ENCODE data around the gene SOX10. TPM values are rescaled to one million over a fixed set of nuclear protein-coding genes. Genes with fewer than 3 reads are reported as not detected.

The SOX10 gene
- total RNA-seq, 1 experiment from 2014 or later: 2.4 TPM

- Histone ChIP-seq H2AFZ (ENCODE audit: low read length) (no peak overlapping the region), H3T11ph (ENCODE audit: low read length) (no peak overlapping the region), H3K23ac (ENCODE audit: insufficient read length, low read depth, low read length) (no peak overlapping the region), H2BK120ac (ENCODE audit: low read depth, low read length, poor library complexity, severe bottlenecking) (no peak overlapping the region), H3K56ac (ENCODE audit: insufficient read length, low read depth, low read length) (no peak overlapping the region), H3K79me1 (ENCODE audit: insufficient read depth, low read depth, low read length, poor library complexity, severe bottlenecking) (no peaks in the 10 kb centered on the region), H4K5ac (ENCODE audit: insufficient read length, low read depth, low read length) (no peak overlapping the region), H2BK20ac (ENCODE audit: low read depth, low read length, poor library complexity, severe bottlenecking) (no peak overlapping the region), H2BK15ac (ENCODE audit: low read depth, low read length) (no peak overlapping the region), H3K9me3 (ENCODE audit: control insufficient read depth, low read depth, low read length) (no peaks in the 10 kb centered on the region), H2AK5ac (ENCODE audit: insufficient read length, low read length) (no peak overlapping the region), H3K23me2 (ENCODE audit: insufficient read length, low read depth, low read length, poor library complexity, severe bottlenecking) (no peaks in the 10 kb centered on the region), H3K4me2 (ENCODE audit: insufficient read depth, insufficient read length, low read length) (no peak overlapping the region), H4K91ac (ENCODE audit: insufficient read length, low read depth, low read length) (no peak overlapping the region), H3K14ac (ENCODE audit: insufficient read depth, low read length) (no peak overlapping the region), H3K9ac (ENCODE audit: extremely low read depth, insufficient read length, low read length) (no peak overlapping the region), H4K8ac (replicated peaks; ENCODE audit: insufficient read length, low read depth, low read length) (no peak overlapping the region), H3K4ac (ENCODE audit: low read depth, low read length) (no peak overlapping the region), H3K79me2 (ENCODE audit: insufficient read depth, low read length) (no peaks in the 10 kb centered on the region), H2BK5ac (ENCODE audit: insufficient read length, low read length) (no peak overlapping the region), H3K18ac (ENCODE audit: insufficient read length, low read depth, low read length) (no peak overlapping the region), H2BK12ac (ENCODE audit: insufficient read length, low read depth, low read length) (no peak overlapping the region), H3K27me3 (ENCODE audit: insufficient read depth, low read length) (no peaks in the 10 kb centered on the region), H3K4me1 (ENCODE audit: insufficient read depth, low read length) (no peaks in the 10 kb centered on the region), H3K27ac (ENCODE audit: insufficient read length, low read depth, low read length) (no peak overlapping the region), H4K20me1 (ENCODE audit: control insufficient read depth, insufficient read depth, insufficient read length) (no peaks in the 10 kb centered on the region)
- Mint-ChIP-seq H3K4me1 (no peaks in the 10 kb centered on the region), H3K36me3 (ENCODE audit: insufficient read depth in 1 of 3, low read depth in 3 of 3) (no peaks in the 10 kb centered on the region), H3K4me3 (no peak overlapping the region; a peak in 1 of 5 replicates), H3K27ac (peak overlapping the region in 1 of 3 experiments; percentile 53; a peak in 1 of 7 replicates), H3K27me3 (ENCODE audit: low read depth) (peaks cover 26% of the 10 kb centered on the region), H3K9me3 (peaks cover 0 to 2% of the 10 kb centered on the region in 2 experiments; a peak in 2 of 5 replicates)
- no peak for TF ChIP-seq CTCF (conservative IDR thresholded peaks at IDR 0.05)
- WGBS (ENCODE audit: extremely low coverage, insufficient read length, low lambda C conversion rate): no CpG with 5 or more reads among the region's 14 CpGs
- DNase-seq: no peak
Observed at GRCh38 chr22:38009000-38009806, 24.8 kb upstream of the SOX10 start.

Measured in H9 (cell line).